Ovary (tissue), 9 donors: ENCODE measurements around the gene TRIM33. TPM values are rescaled to one million over a fixed set of nuclear protein-coding genes. Genes with fewer than 3 reads are reported as not detected.

Experiments
- DNase-seq, 5 donors: peaks; one replicate each; pipeline ENCODE4 v3.0.0-alpha.2; 2019 to 2020
- H3K27ac ChIP-seq, 2 donors: fragments of 200-600 bp; one replicate each; pipeline versions ENCODE4 v1.5.1 to v1.8.0; 2019 to 2022
- H3K27me3 ChIP-seq: fragments of 200-600 bp; one replicate; pipeline ENCODE4 v1.8.0; 2022
- H3K36me3 ChIP-seq: fragments of 200-600 bp; sonication (generic); one replicate; pipeline ENCODE4 v1.5.1; 2019
- H3K4me1 ChIP-seq: one replicate; pipeline ENCODE4 v1.8.1; 2013; ENCODE audit warnings: mild to moderate bottlenecking, moderate library complexity; ENCODE audit not compliant: insufficient read depth
- H3K4me3 ChIP-seq: fragments of 200-600 bp; sonication (generic); one replicate; pipeline ENCODE4 v1.5.1; 2017
- H3K9me3 ChIP-seq, 2 donors: fragments of 200-600 bp in 1 of 2; sonication (generic) in 1 of 2; one replicate each; pipeline versions ENCODE4 v1.5.1 to v1.8.1; 2013 to 2019; ENCODE audit warnings: mild to moderate bottlenecking in 1 of 2, moderate library complexity in 1 of 2
- EP300 ChIP-seq: sonication (generic); formaldehyde crosslinking; IDR thresholded peaks from one replicate; pipeline ENCODE4 v1.6.1; 2017; ENCODE audit warnings: antibody characterized with exemption
- POLR2A ChIP-seq: fragments of 450-650 bp; IDR thresholded peaks from one replicate; pipeline ENCODE4 v1.6.1; 2017; ENCODE audit warnings: antibody characterized with exemption, mild to moderate bottlenecking, moderate library complexity
- WGBS, 3 donors: extraction: QIAGEN DNeasy Blood & Tissue Kit in 1 of 3; methylation state at CpG; one replicate each; pipeline versions ENCODE4 v1.1.5 to v1.1.7; 2013 to 2017; 5-methylcytosine and 5-hydroxymethylcytosine counted together
- intact Hi-C, 4 donors: fragments of 100-400 bp; cut with DNase I; formaldehyde crosslinking; loops; one replicate each; pipeline versions ENCODE4 v1.11.0 to v1.15.1; 2022 to 2023
- polyA plus RNA-seq, 2 donors: library from polyadenylated mRNA; stranded (reverse); fragments of 200-250 nt in 1 of 2; fragments of 350-450 nt in 1 of 2; fragmentation: Illumina TruSeq in 1 of 2; extraction: RNeasy Lipid Tissue Mini Kit (QIAGEN cat#74804) in 1 of 2; gene quantifications; one replicate each; pipeline ENCODE4 v1.2.3, GENCODE V29; 2013 to 2014
- total RNA-seq, 7 donors: library from RNA; depleted of rRNA in 2 of 7; stranded (reverse); fragments of >200 nt in 2 of 7; fragmentation: NEBNext Ultra II Directional in 3 of 7; extraction: Animal tissue kit (Norgen Biotek cat#: 25700) in 3 of 7; gene quantifications; one replicate each; pipeline versions ENCODE4 v1.1.0 to v1.2.4, GENCODE V29; 2016 to 2023
- TF ChIP-seq, protein P1 (sequence below), 3 donors: fragments of 450-650 bp in 2 of 3; fragments of 200-600 bp in 1 of 3; IDR thresholded peaks; one replicate each; pipeline versions ENCODE4 v1.5.1 to v1.8.0; 2016 to 2022; ENCODE audit warnings: antibody characterized with exemption in 3 of 3, mild to moderate bottlenecking in 1 of 3
- donor health status: DM: no; HTN: no; CAD: no; lungs with moderate emphysema.
- donor health status: DM: no; HTN: no; CAD: no.
- donor health status: Bipolar disorder and iron deficiency.
- donor health status: DM: yes; HTN: yes; CAD: no.
- donor health status: DM: no; HTN: no; CAD: no.
- donor health status: DM: yes; HTN: yes; CAD: no.

TRIM33 gene
- total and polyA plus RNA-seq, 9 donors, result 11.1 to 49.6 (median 38.3) TPM

DNA sequence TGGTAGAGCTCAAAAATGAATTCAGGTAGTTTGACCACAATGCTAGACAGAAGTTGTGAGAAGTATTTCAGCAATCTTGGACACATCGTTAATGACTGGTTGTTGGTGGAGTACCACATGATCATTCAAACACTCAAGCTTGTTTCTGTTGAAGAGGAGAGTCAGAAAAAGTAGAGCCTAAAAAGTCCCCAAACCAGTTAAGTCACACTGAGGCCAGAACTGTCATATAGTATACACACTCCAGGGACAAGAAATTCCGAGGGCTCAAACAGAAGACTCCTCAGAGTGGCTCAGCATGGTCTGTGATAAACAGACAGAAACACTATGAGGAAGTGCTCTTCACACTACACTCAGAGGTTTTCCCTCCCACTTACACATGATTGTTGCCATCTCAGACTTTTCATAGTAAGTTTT is 5.8 kb downstream of the TRIM33 start:
- H3K27me3 ChIP-seq, result no peaks in the 10 kb centered on the region
- TF ChIP-seq EP300 (no peak), POLR2A (no peak)
- TF ChIP-seq, protein P1, sequence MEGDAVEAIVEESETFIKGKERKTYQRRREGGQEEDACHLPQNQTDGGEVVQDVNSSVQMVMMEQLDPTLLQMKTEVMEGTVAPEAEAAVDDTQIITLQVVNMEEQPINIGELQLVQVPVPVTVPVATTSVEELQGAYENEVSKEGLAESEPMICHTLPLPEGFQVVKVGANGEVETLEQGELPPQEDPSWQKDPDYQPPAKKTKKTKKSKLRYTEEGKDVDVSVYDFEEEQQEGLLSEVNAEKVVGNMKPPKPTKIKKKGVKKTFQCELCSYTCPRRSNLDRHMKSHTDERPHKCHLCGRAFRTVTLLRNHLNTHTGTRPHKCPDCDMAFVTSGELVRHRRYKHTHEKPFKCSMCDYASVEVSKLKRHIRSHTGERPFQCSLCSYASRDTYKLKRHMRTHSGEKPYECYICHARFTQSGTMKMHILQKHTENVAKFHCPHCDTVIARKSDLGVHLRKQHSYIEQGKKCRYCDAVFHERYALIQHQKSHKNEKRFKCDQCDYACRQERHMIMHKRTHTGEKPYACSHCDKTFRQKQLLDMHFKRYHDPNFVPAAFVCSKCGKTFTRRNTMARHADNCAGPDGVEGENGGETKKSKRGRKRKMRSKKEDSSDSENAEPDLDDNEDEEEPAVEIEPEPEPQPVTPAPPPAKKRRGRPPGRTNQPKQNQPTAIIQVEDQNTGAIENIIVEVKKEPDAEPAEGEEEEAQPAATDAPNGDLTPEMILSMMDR (IDR thresholded peaks at IDR 0.05), result no peak
- intact Hi-C loops, result no loop called here
- DNase-seq, result no peak
- 74 to 77% (median 76%) methylated on average over 2 of the region's 2 CpGs for WGBS, 3 donors
- H3K4me3 ChIP-seq, result no peak overlapping the region
- no peaks in the 10 kb centered on the region for H3K9me3 ChIP-seq
- peaks cover 6% of the 10 kb centered on the region for H3K4me1 ChIP-seq
- H3K36me3 ChIP-seq, result no peaks in the 10 kb centered on the region
- no peak overlapping the region for H3K27ac ChIP-seq

DNA sequence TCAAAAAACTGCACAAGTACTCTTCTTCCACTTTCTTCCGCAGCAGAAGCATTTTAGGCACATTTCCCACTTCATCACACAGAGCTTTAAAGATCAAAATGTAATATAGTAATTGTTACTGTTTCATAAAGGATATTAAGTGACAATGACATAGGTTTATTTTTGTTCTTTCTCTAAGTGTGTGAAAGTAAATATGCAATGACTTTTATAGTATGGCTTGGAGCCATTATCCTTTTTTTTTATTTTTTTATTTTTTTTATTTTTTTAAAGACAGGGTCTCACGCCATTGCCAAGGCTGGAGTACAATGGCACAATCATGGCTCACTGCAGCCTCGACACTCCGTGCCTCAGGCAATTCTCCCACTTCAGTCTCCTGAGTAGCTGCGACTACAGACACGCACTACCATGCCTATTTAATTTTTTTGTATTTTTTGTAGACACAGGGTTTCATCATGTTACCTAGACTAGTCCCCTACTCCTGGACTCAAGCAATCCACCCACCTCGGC is 7.0 kb downstream of the TRIM33 start:
- no peak for TF ChIP-seq EP300
- TF ChIP-seq, protein P1 (IDR thresholded peaks at IDR 0.05), result no peak
- no peak for TF ChIP-seq POLR2A
- Histone ChIP-seq H3K36me3 (no peaks in the 10 kb centered on the region), H3K4me3 (no peak overlapping the region), H3K4me1 (peaks cover 3% of the 10 kb centered on the region), H3K9me3 (no peaks in the 10 kb centered on the region), H3K27ac (no peak overlapping the region), H3K27me3 (no peaks in the 10 kb centered on the region)
- intact Hi-C loops, result no loop called here
- 84 to 94% (median 91%) methylated on average over 7 of the region's 7 CpGs for WGBS, 3 donors
- no peak for DNase-seq

GRCh38 chr1:114502080-114502479 is 8.9 kb downstream of the TRIM33 start:
- Histone ChIP-seq H3K36me3 (no peaks in the 10 kb centered on the region), H3K27me3 (no peaks in the 10 kb centered on the region), H3K27ac (no peak overlapping the region), H3K4me1 (peaks cover 3% of the 10 kb centered on the region), H3K4me3 (no peak overlapping the region), H3K9me3 (no peaks in the 10 kb centered on the region)
- DNase-seq, result no peak
- intact Hi-C loops, result no loop called here
- TF ChIP-seq POLR2A (no peak), EP300 (no peak)
- TF ChIP-seq, protein P1 (IDR thresholded peaks at IDR 0.05), result no peak

- no peak overlapping the region for H3K27ac ChIP-seq
- no peak overlapping the region for H3K4me3 ChIP-seq
- H3K4me1 ChIP-seq, result peaks cover 1% of the 10 kb centered on the region
Observed at GRCh38 chr1:114499478-114499877, 11.5 kb downstream of the TRIM33 start.

More at GRCh38 chr1:114499478-114499877, 11.5 kb downstream of the TRIM33 start:
- TF ChIP-seq EP300 (no peak), POLR2A (no peak)
- TF ChIP-seq, protein P1 (IDR thresholded peaks at IDR 0.05), result no peak
- Histone ChIP-seq H3K27me3 (no peaks in the 10 kb centered on the region), H3K36me3 (no peaks in the 10 kb centered on the region), H3K9me3 (no peaks in the 10 kb centered on the region)
- no peak for DNase-seq
- intact Hi-C loops, result no loop called here
